Measurements from ENCODE around the gene MAP2K4. TPM values are rescaled to one million over a fixed set of nuclear protein-coding genes. Genes with fewer than 3 reads are reported as not detected.

Gene MAP2K4
- polyA plus RNA-seq, 4 donors: 37.7 to 43.8 (median 40.1) TPM

DNA sequence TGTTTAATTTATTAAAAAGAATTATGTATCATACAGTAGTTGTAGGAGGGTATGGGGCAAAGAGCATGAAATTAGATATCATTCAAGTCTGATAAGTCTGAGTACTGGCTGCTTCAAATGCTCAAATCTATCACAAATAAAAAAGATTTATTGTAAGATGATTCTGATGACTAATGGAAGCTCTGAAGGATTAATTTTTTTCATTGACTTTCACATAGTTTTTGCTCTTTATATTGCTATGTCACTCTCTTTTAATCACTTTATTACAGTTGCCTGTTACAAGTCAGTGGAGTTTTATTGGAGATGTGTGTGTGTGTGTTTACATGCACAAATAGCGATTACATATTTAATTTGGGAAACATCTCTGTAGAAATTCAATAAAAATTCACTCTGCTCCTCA lies 15.0 kb downstream of the MAP2K4 start:
- no peak for DNase-seq (ENCODE audit: low read depth in 4 of 4, low spot score in 2 of 4)

DNA sequence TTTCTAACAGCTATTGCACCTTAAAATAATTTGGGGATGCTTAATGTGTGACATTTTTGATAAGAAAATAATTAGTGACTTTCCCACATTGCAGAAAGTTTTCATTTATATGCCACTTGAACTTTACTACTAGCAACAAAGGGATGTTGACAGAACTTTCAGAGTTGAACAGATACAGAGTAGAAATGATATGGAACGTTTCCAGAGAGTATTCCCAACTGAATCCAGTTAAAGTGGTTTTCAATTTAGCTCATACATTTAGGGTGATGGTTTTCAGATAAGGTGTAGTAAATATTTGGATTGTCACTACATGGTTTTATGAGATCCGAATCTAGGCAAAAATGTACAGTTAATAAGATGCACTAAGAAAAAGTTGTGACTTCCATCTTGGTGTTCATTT lies 17.3 kb downstream of the MAP2K4 start:
- no peak for DNase-seq (ENCODE audit: low read depth in 4 of 4, low spot score in 2 of 4)

DNA sequence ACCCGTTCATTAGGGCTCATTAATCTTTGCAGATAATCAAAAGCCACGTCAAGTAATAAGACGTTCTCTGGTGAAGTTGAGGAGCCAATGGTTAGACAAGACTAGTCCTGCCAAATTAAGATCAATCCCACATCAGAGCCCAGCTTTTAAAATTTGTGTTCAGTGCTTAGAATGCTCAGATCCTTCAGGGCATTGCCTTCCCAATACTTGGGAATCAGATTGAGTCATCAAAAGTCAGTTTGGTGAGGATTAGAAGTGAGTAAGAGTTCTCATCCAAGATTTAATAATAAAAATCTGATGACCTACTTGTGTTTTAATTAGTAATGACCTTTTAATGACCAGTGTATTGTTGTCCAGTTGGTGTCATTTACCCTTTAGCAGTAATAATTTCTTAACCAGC lies 19.8 kb downstream of the MAP2K4 start:
- no peak for DNase-seq (ENCODE audit: low read depth in 4 of 4, low spot score in 2 of 4)

DNA sequence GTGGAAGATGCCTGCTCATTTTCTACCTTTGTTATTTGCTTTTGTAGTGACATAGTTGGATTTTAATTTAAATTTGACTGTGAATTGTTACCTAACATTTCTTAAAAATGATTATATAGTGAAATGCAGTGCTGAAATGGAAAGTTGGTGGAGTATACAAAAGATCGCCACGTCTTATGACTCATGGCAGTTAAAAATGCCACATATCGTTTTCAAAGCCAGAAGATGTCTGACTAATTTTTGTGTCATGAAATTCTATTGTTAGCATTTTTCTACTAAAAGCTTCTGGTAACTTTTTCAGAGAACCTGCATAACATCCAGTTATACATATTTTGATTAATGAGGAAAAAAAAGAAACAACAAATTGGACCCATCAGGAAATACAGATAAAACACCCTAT lies 20.6 kb downstream of the MAP2K4 start:
- no peak for DNase-seq (ENCODE audit: low read depth in 4 of 4, low spot score in 2 of 4)

GRCh38 chr17:12043702-12044101 lies 23.0 kb downstream of the MAP2K4 start:
- no peak for DNase-seq (ENCODE audit: low read depth in 4 of 4, low spot score in 2 of 4)

- no peak for DNase-seq (ENCODE audit: low read depth in 4 of 4, low spot score in 2 of 4)
Observed at GRCh38 chr17:12046786-12047185, 26.1 kb downstream of the MAP2K4 start.

DNA sequence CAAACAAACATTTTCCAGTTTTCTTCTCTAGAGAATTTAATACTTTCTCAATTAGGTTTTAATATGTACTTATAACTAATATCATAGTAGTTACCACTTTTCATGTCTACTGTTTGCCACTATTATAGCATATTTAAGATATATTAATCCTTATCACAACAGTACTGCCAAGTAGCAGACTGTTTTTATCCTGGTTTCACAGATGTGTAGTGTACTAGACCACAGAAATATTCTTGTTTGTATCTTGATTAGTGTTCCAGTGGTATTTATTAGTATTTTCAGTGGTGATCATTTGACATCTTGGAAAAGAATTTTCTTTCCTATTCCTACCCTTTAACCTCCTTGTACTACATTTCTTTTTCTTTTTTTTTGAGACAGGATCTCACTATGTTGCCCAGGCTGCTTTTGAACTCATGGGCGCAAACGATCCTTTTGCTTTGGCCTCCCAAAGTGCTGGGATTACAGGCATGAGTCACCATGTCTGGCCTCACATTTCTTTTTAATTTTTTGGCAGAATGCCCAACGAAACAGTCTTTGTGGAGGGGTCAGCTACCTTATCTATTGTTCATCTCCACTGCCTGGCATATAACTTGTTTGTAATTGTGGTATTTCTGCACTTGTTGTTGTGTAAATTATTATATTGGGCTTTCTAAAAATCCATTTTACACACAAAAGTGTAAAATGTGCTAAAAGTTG lies 27.2 kb downstream of the MAP2K4 start:
- DNase-seq (ENCODE audit: low read depth in 4 of 4, low spot score in 2 of 4): no peak

DNA sequence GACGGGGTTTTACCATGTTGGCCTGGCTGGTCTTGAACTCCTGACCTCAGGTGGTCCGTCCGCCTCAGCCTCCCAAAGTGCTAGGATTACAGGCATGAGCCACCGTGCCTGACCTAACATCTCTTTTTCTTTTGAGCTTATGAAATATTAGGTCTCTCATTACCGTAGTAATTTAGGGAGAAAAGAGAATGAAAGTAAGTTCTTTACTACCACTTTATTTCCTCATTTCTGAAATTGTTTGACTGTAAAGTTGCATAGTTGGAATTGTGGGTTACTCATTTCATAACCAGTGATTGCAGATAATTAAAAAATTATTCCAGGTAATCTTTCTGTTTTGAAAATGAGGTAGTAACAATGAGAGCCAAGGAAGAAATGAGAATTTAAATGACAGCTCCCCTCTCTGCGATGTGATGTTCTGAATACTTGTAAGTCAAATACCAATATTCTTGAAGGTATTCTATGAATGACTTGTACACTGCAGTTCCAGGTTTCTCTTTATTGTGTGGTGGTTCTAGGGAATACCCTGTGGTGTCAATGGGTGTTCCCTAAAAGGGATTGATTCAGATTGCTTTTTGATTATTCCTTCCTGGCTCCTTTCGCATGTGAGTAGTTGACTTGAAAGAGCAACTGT lies 28.3 kb downstream of the MAP2K4 start:
- DNase-seq (ENCODE audit: low read depth in 4 of 4, low spot score in 2 of 4): no peak

- no peak for DNase-seq (ENCODE audit: low read depth in 4 of 4, low spot score in 2 of 4)
Observed at GRCh38 chr17:12050646-12051225, 30.1 kb downstream of the MAP2K4 start.

DNA sequence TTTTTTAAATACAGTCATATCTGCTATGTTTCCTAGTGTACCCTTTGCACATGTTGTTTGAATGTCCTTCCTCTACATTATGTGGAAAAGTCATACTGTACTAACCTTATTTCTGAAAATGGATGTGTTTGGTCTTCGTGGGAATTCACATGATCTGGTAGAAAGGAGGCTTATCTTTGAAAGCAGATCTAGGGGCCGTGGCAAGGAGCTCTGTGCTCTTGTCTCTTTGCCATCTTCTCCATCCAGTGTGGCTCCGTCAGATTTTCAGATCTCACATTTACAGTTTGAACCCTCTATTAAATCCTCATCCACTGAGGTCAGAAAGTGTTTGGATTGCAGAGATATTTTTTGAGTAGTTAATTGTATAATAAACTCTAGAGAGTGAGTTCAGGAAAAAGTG lies 32.9 kb downstream of the MAP2K4 start:
- DNase-seq (ENCODE audit: low read depth in 4 of 4, low spot score in 2 of 4): no peak

- no peak for DNase-seq (ENCODE audit: low read depth in 4 of 4, low spot score in 2 of 4)
Observed at GRCh38 chr17:12055889-12056288, 35.2 kb downstream of the MAP2K4 start.

DNA sequence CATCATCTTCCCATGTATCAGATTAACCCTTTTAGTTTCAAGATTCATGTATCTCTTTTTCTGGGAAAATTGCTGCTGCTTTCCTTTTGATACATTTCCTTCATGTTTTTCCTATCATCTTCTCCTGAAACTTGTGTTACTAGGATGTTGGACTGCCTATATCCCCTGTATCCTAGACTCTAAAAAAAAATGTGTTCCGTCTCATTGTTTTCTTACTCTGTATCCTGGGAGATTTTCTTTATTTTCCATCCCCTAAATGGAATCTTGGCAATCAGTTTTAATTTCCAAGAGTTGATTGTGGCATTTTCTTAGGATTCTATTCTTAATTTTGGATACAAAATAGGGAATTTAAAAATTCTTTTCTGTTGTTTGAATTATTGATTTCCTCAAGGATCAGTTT lies 36.8 kb downstream of the MAP2K4 start:
- no peak for DNase-seq (ENCODE audit: low read depth in 4 of 4, low spot score in 2 of 4)

DNA sequence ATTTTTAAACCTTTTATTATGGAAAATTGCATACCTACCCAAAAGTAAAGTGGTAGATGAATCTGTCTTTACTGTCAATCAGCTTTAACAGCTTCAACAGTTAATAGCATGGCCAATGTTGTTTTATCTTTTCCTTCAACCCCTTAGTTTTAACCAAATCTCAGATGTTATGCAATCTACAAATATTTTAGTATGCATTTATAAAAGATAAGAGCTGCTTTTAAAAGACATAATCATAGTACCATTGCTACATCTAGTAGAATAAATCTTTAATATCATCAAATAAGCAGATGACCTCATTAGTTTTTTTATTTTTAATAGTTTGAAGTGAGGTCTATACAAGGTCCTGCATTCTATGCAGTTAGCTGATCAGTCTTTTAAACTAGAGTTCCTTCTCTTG lies 37.9 kb downstream of the MAP2K4 start:
- no peak for DNase-seq (ENCODE audit: low read depth in 4 of 4, low spot score in 2 of 4)

GRCh38 chr17:12062249-12062648 lies 41.6 kb downstream of the MAP2K4 start:
- DNase-seq (ENCODE audit: low read depth in 4 of 4, low spot score in 2 of 4): no peak

- DNase-seq (ENCODE audit: low read depth in 4 of 4, low spot score in 2 of 4): no peak
Observed at GRCh38 chr17:12064395-12064794, 43.7 kb downstream of the MAP2K4 start.

DNA sequence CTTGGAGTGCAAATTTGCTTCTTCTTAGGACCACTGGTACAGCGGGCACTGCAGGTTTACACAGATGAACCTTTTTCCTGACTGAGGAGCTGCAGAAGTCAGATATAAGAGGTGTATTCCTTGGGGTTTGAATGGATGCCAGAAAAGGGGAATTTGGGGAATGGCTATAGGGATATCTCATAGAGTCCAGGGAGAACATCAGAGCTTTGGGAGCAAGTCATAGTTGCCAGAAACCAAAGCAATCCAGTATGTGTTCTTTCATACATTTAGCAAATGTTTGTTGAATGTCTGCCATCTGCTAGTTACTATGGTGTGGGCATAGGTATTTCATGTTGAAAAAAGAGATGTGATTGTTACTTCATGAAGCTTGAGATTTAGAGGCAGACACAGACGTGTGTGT lies 46.8 kb downstream of the MAP2K4 start:
- no peak for DNase-seq (ENCODE audit: low read depth in 4 of 4, low spot score in 2 of 4)

- no peak for DNase-seq (ENCODE audit: low read depth in 4 of 4, low spot score in 2 of 4)
Observed at GRCh38 chr17:12068946-12069345, 48.3 kb downstream of the MAP2K4 start.

DNA sequence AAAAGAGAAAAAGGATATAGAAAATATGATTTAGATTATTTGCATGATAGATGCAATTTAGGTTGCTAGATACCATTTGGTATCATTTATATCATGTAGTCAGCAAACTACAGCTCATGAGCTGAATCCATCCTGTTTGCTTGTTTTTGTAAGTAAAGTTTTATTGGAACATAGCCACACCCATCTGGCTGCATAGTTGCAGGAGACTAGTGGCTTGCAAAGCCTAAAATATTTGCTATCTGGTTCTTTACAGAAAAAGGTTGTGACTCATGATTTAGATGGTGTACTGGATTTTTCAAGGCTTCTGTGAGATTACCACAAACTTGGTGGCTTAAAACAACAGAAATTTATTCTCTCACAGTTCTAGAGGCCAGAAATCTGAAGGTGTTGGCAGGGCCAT lies 49.9 kb downstream of the MAP2K4 start:
- no peak for DNase-seq (ENCODE audit: low read depth in 4 of 4, low spot score in 2 of 4)

DNA sequence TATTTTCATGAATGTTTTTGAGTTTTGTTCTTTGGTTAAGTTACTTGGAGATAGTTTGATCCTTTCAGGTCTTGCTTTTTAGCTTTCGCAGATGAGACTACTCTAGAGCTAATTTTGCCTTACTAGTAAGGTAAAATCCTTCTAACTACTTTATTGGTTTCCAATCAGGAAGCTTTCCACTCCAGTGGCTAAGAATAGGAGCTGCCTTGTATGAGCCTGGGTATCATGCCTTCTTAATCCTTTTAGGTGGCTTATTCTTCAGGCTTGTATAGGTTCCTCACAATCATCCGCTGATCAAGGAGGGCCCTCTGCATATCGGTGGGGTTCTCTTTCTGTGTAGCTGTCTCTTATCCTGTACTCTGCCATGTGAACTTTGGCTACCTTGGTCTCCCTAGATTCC lies 53.7 kb downstream of the MAP2K4 start:
- DNase-seq (ENCODE audit: low read depth in 4 of 4, low spot score in 2 of 4): no peak

DNA sequence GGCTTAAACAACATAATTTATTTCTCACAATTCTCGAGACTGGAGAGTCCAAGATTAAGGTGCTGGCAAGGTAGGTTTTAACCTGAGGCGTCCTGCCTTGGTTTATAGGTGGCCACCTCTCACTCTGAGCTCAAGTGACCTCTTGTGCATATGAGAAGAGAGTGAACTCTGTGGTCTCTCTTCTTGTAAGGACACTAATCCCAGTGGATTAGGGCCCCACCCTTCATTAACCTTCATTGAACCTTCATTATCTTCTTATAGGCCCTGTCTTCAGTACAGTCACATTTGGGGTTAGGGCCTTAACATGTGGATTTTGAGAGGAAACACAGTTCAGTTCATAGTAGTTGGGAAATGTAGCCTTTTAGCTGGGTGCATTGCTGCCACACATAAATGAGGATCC lies 57.1 kb downstream of the MAP2K4 start:
- no peak for DNase-seq (ENCODE audit: low read depth in 4 of 4, low spot score in 2 of 4)

GRCh38 chr17:12078791-12079190 lies 58.1 kb downstream of the MAP2K4 start:
- no peak for DNase-seq (ENCODE audit: low read depth in 4 of 4, low spot score in 2 of 4)

- no peak for DNase-seq (ENCODE audit: low read depth in 4 of 4, low spot score in 2 of 4)
Observed at GRCh38 chr17:12081720-12082119, 61.0 kb downstream of the MAP2K4 start.

Measured in left renal cortex interstitium (tissue), 4 donors.